ENCODE data around the gene ATG2B. TPM values are rescaled to one million over a fixed set of nuclear protein-coding genes. Genes with fewer than 3 reads are reported as not detected.

The ATG2B gene
- total RNA-seq, 1 experiment from 2014 or later, result 19.4 TPM

DNA sequence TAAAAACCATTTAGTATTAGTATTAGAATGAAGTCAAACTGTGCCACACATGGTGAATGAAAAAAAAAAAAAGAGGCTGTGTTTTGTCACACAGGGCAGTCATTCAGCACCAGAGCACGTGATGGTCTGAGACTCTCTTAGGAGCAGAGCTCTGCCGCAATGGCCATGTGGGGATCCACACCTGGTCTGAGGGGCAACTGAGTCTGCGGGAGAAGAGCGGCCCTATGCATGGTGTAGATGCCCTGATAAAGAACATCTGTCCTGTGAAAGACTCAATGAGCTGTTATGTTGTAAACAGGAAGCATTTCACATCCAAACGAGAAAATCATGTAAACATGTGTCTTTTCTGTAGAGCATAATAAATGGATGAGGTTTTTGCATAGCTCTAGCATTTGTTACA lies 119.4 kb downstream of the ATG2B start:
- BruUV-seq (replicated peaks), result no TSS peak
- ChIA-PET CTCF (no interaction called here), POLR2A (no interaction called here)
- Histone ChIP-seq H3K4me1 (peaks cover 26% of the 10 kb centered on the region), H3K4me3 (ENCODE audit: low read depth, low read length) (no peak overlapping the region), H3K27me3 (replicated peaks; ENCODE audit: control insufficient read depth, insufficient read depth, low read length) (no peaks in the 10 kb centered on the region), H3K9me3 (peaks cover 26% of the 10 kb centered on the region), H3K36me3 (ENCODE audit: control insufficient read depth, insufficient read depth, low read length) (no peaks in the 10 kb centered on the region; the same call in 1 of the 2 replicates)
- TF ChIP-seq, protein P1, sequence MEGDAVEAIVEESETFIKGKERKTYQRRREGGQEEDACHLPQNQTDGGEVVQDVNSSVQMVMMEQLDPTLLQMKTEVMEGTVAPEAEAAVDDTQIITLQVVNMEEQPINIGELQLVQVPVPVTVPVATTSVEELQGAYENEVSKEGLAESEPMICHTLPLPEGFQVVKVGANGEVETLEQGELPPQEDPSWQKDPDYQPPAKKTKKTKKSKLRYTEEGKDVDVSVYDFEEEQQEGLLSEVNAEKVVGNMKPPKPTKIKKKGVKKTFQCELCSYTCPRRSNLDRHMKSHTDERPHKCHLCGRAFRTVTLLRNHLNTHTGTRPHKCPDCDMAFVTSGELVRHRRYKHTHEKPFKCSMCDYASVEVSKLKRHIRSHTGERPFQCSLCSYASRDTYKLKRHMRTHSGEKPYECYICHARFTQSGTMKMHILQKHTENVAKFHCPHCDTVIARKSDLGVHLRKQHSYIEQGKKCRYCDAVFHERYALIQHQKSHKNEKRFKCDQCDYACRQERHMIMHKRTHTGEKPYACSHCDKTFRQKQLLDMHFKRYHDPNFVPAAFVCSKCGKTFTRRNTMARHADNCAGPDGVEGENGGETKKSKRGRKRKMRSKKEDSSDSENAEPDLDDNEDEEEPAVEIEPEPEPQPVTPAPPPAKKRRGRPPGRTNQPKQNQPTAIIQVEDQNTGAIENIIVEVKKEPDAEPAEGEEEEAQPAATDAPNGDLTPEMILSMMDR (IDR thresholded peaks at IDR 0.05; ENCODE audit: insufficient read depth in 1 of 2, low read depth in 1 of 2, low read length in 1 of 2, severe bottlenecking in 1 of 2, unreplicated experiment in 1 of 2), result no peak
- Mint-ChIP-seq H3K36me3 (ENCODE audit: insufficient read depth, unreplicated experiment) (no peaks in the 10 kb centered on the region), H3K27me3 (ENCODE audit: insufficient read depth, unreplicated experiment) (no peaks in the 10 kb centered on the region), H3K27ac (ENCODE audit: unreplicated experiment) (no peak overlapping the region), H3K4me1 (ENCODE audit: low read depth, unreplicated experiment) (no peaks in the 10 kb centered on the region), H3K4me3 (ENCODE audit: unreplicated experiment) (no peak overlapping the region), H3K9me3 (ENCODE audit: unreplicated experiment) (no peaks in the 10 kb centered on the region)
- intact Hi-C loops (cut with micrococcal nuclease; ENCODE audit: unreplicated experiment), result no loop called here
- no peak for DNase-seq

DNA sequence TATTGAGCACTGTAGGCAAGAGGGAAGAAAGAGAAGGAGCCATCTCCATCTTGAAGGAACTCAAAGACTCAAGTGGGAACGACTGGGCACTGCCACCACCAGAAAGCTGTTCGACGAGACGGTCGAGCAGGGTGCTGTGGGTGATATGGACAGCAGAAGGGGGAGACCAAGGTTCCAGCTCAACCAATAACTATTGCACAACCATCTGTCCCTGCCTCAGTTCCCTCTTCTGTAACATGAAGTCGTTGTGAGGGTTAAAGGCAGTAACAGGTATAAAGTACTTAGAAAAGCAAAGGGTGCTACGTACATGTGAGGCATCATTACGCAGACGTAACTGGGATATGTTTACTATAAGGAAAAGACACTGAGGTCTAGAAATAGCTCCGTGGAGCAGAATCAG lies 121.0 kb downstream of the ATG2B start:
- no peaks in the 10 kb centered on the region for H3K27me3 Mint-ChIP-seq (ENCODE audit: insufficient read depth, unreplicated experiment)

DNA sequence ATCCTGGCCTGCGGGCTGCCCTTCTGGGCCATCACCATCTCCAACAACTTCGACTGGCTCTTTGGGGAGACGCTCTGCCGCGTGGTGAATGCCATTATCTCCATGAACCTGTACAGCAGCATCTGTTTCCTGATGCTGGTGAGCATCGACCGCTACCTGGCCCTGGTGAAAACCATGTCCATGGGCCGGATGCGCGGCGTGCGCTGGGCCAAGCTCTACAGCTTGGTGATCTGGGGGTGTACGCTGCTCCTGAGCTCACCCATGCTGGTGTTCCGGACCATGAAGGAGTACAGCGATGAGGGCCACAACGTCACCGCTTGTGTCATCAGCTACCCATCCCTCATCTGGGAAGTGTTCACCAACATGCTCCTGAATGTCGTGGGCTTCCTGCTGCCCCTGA lies 122.5 kb downstream of the ATG2B start:
- no peak for DNase-seq
- TF ChIP-seq, protein P1 (IDR thresholded peaks at IDR 0.05; ENCODE audit: insufficient read depth in 1 of 2, low read depth in 1 of 2, low read length in 1 of 2, severe bottlenecking in 1 of 2, unreplicated experiment in 1 of 2), result no peak
- intact Hi-C loops (cut with micrococcal nuclease; ENCODE audit: unreplicated experiment), result no loop called here
- POLR2A ChIA-PET, result no interaction called here
- no peaks in the 10 kb centered on the region for H3K9me3 Mint-ChIP-seq (ENCODE audit: unreplicated experiment)
- CTCF ChIA-PET, result no interaction called here
- Histone ChIP-seq H3K9me3 (peaks cover 27% of the 10 kb centered on the region), H3K4me3 (ENCODE audit: low read depth, low read length) (no peak overlapping the region), H3K4me1 (peaks cover 30% of the 10 kb centered on the region), H3K27me3 (replicated peaks; ENCODE audit: control insufficient read depth, insufficient read depth, low read length) (no peaks in the 10 kb centered on the region), H3K36me3 (ENCODE audit: control insufficient read depth, insufficient read depth, low read length) (peaks cover 2% of the 10 kb centered on the region)
- BruUV-seq (replicated peaks), result no TSS peak
- H3K27me3 Mint-ChIP-seq (ENCODE audit: insufficient read depth, unreplicated experiment), result no peaks in the 10 kb centered on the region
- no peak overlapping the region for H3K4me3 Mint-ChIP-seq (ENCODE audit: unreplicated experiment)
- H3K27ac Mint-ChIP-seq (ENCODE audit: unreplicated experiment), result peak overlapping the region; percentile 91
- no peaks in the 10 kb centered on the region for H3K36me3 Mint-ChIP-seq (ENCODE audit: insufficient read depth, unreplicated experiment)
- no peaks in the 10 kb centered on the region for H3K4me1 Mint-ChIP-seq (ENCODE audit: low read depth, unreplicated experiment)

More for the DNA sequence above, 121.0 kb downstream of the ATG2B start:
- H3K9me3 Mint-ChIP-seq (ENCODE audit: unreplicated experiment), result no peaks in the 10 kb centered on the region
- H3K36me3 Mint-ChIP-seq (ENCODE audit: insufficient read depth, unreplicated experiment), result no peaks in the 10 kb centered on the region
- H3K4me1 Mint-ChIP-seq (ENCODE audit: low read depth, unreplicated experiment), result no peaks in the 10 kb centered on the region
- Histone ChIP-seq H3K36me3 (ENCODE audit: control insufficient read depth, insufficient read depth, low read length) (peaks cover 2% of the 10 kb centered on the region), H3K4me3 (ENCODE audit: low read depth, low read length) (no peak overlapping the region), H3K9me3 (peaks cover 27% of the 10 kb centered on the region), H3K4me1 (peaks cover 30% of the 10 kb centered on the region), H3K27me3 (replicated peaks; ENCODE audit: control insufficient read depth, insufficient read depth, low read length) (no peaks in the 10 kb centered on the region)
- H3K27ac Mint-ChIP-seq (ENCODE audit: unreplicated experiment), result no peak overlapping the region
- no TSS peak for BruUV-seq (replicated peaks)
- H3K4me3 Mint-ChIP-seq (ENCODE audit: unreplicated experiment), result no peak overlapping the region
- DNase-seq, result no peak
- TF ChIP-seq, protein P1 (IDR thresholded peaks at IDR 0.05; ENCODE audit: insufficient read depth in 1 of 2, low read depth in 1 of 2, low read length in 1 of 2, severe bottlenecking in 1 of 2, unreplicated experiment in 1 of 2), result no peak
- POLR2A ChIA-PET, result no interaction called here
- intact Hi-C loops (cut with micrococcal nuclease; ENCODE audit: unreplicated experiment), result no loop called here
- CTCF ChIA-PET, result no interaction called here

Measured in Caco-2 (cell line).